Sigmoid colon (tissue), 4 donors: ENCODE data around the gene TALDO1.

ENCODE experiments used
- CTCF ChIP-seq, 4 experiments: fragments of 450-650 bp in 3 of 4; fragments of 200-600 bp in 1 of 4; IDR thresholded peaks; one replicate each; pipeline ENCODE4 v1.5.1; 2016 to 2019; ENCODE audit warnings: antibody characterized with exemption in 4 of 4, mild to moderate bottlenecking in 3 of 4, moderate library complexity in 2 of 4
- POLR2AphosphoS5 ChIP-seq, 4 donors: sonication (generic); formaldehyde crosslinking; IDR thresholded peaks; one replicate each; pipeline ENCODE4 v1.6.1; 2017; ENCODE audit warnings: antibody characterized with exemption in 4 of 4

- TF ChIP-seq CTCF (IDR thresholded peaks at IDR 0.05) (no peak), POLR2AphosphoS5 (IDR thresholded peaks at IDR 0.05) (no peak)
Measured at GRCh38 chr11:707817-708420, 39.3 kb upstream of the TALDO1 start.
